Activated naive CD4-positive, alpha-beta T cell treated with anti-CD3 and anti-CD28 coated beads, Interleukin-2, amount 50 U/mL, for 16 hours (primary cell): ENCODE measurements around the gene ZNF74.

Experiments used
- DNase-seq: peaks from one replicate; pipeline ENCODE4 v3.0.0-alpha.2; 2020

The ZNF74 gene

DNA sequence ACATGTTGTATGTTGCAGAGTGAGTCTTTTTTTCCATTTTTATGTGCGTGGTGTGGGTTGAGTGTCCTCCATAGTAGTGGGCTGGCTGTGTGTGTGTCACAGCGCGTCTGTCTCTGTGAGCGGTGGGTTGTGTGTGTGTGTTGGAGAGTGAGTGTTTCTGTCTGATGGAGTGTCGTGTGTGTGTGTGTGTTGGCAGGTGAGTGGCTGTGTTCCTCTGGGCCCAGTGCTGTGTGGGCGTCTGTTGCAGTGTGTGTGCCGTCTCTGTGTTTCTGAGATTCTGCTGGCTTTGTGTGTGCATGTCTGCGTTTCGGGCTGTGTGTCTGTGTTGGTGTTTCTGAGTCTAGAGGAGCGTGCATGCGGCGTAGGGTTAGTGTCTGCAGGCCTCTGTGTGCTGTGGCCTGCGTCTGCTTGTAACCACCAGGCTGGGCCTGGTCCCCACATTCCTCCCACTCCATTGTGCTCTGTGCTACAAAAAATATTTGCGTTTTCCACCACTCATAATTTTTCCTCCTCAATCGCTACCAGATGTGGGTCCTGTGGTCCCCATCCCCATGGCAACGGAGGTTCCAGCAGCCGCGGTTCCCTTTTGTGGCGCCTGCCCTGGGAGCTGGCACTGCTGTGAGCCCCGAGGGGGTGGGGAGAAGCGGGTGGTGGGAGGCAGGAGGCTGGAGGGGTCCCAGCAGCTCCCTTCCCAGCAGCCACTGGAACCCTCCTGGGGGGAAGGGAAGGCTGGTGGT is 28.5 kb downstream of the ZNF74 start:
- DNase-seq = peak; percentile 12

DNA sequence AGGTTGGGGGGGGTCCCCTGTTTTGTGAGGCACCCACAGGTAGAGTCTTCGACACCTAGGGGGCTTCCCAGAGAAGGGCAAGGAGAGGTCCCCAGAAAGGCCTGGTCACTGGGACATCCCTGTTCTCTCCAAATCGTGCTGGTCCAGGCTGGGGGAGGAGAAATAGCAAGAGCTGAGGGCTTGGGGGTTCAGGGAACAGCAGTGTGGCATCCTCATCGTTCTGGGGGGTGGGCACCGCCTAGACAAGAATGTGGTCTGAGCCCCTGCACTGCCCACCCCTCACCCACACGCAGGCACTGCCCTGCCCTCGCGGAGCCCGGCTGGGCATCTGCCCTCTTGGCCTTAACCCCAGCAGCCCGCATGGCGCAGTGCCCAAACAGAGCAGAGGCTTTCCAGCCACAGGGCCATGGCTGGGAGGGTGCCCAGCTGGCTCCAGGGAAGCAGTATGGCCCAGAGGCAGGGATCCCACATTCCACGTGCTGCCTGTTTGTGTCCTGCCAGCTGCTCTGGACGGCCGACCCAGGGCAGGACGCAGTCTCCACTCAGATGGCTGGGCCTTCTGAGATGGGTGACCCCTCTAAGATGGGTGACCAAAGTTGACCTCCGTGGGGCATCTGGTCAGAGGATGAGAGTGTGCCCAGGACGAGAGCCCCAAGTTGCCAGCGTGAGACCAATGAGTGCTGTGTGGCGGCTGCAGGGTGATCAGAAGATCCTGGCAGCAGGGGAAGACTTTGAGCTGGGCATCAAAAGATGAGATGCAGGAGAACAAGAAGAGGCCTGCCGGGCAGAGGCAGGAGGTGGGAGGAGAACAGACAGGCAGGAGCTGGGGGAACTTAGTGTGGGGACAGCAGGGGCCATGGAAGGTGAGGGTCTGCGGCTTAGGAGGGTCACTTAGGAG is 29.3 kb downstream of the ZNF74 start:
- DNase-seq = no peak

DNA sequence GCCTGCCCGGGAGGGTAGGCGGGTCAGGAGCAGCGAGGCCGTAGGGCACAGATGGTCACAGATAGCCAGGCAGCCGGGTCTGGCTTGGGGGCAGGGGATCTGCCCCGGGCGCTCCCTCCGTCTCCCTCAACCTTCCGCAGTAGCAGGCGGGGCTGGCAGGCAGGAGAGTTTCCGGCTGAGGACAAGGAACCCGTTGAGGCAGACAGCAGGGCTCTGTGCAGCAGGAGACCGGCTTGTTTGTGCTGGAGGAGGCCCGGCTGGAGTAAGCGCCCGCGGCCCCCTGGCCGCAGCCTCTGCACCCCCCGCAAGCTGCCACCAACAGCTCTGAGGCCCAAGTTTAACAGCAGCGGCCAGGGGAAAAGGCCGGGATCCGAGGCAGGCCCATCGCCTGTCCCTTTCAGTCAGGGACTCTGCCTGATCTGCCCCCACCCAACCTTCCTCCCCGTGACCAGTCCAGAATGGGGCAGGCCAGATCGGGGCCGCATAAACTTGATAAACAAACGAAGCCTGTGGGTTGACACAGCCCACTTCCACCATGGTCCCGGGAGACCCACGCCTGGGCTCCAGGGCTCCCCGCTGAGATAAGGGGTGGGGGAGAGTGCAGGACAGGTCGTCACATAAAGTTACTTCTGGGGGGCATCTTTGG is 30.1 kb downstream of the ZNF74 start:
- no peak for DNase-seq

GRCh38 chr22:20424568-20424931 is 30.6 kb downstream of the ZNF74 start:
- DNase-seq = no peak

DNA sequence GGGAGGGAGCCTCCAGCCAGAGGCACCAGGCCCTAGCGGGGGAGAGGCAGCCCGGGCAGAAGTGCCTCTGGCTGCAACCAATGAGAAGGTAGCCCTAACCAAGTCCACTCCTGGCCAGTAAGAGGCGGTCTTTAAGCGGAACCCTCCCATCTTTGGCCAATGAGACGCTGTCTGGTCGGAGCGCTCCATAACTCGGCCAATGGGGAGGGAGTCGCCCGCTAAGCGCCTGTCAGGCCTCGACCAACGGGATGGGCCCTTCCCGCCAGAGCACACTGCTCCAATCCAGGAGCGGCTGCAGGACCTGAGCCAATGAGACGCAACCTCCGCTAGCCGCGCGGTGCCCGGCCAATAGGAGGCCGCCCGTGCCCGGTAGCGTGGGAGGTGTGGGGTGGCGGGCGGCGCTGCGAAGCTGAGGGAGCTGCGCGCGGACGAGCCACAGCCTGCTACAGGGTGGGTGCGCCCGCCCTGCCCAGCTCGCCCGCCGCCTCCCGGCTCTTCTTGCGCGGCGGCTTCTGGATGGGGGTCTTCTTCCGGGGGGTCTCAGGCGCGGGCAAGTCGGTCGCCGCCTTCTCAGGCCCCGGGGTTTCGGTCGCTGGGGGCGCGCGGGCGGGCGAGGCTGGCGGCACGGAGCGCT is 31.1 kb downstream of the ZNF74 start:
- DNase-seq = no peak

- no peak for DNase-seq
These were observed 31.8 kb downstream of the ZNF74 start for GRCh38 chr22:20425566-20426258.

DNA sequence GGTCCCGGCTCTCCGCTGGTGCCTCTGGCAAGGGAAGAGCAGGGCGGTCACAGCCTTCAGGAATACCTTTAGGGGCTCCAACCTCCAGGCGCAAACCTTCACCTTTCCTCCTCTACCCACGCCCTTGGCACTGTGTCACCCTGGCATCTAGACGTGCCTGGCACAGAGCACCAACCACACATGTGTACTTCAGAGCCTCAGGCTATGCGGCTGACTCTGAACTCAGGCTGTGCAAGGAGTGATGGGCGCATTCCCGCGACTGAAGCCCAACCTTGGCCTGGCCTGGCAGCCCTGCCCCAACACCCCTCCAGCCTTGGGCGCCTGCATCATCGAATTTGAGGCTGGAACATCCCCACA is 32.3 kb downstream of the ZNF74 start:
- DNase-seq = no peak

DNA sequence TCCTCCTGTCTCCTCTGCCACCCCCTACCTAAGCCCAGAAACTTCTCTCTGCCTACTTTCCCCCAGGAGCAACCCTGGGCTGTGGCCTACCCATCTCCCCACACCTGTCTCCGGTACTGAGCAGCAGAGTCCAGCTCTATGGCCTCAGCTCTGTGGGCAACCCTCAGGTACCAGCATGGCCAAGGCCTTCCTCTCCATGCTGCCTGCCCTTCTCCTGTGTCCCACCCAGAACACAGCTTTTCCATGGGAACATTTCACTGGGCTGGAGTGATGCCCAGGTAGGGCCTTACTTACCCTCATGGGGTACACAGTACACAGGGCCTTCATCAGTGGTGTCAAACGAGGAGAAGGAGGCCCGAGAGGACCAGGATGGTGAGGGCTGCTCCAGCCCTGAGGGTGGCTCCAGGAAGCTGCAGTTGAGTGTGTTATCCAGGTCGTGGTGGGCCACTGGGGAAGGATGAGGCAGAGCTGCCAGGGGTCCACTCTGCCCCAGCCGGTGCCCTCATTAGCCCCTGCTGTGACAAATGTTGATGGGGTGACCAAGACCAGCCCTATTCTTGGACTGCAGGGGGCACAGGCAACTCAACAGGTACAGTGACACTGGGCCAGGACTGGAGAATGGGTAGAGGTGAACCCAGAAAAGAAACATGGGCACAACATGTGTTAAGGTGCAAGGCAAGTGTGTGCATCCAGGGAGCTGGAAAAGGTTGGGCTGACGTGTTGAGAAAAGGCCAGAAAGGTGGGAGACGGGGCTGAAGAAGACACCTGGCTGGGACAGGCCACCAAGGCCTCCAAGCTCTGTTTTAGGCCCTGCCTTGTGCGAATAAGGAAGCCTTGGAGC is 33.4 kb downstream of the ZNF74 start:
- no peak for DNase-seq

DNA sequence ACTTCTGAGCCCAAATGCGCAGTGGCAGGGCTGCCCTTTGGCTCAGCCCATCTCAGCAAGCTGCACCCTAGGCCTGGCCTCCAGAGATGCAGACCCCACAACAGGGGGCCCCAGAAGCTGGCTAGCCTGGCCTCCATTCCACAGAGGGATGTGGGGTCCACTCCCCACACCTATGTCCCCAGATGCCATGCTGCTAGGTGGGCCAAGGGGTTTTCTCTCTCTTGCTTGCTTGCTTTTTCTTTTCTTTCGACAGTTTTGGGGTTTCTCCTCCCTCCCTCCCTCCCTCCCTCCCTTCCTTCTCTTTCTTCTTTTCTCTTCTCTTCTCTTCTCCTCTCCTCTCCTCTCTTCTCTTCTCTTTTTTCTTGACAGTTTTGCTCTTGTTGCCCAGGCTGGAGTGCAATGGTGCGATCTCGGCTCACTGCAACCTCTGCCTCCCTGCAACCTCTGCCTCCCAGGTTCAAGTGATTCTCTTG is 34.0 kb downstream of the ZNF74 start:
- DNase-seq = no peak

- no peak for DNase-seq
These were observed 34.7 kb downstream of the ZNF74 start for GRCh38 chr22:20428496-20429253.

DNA sequence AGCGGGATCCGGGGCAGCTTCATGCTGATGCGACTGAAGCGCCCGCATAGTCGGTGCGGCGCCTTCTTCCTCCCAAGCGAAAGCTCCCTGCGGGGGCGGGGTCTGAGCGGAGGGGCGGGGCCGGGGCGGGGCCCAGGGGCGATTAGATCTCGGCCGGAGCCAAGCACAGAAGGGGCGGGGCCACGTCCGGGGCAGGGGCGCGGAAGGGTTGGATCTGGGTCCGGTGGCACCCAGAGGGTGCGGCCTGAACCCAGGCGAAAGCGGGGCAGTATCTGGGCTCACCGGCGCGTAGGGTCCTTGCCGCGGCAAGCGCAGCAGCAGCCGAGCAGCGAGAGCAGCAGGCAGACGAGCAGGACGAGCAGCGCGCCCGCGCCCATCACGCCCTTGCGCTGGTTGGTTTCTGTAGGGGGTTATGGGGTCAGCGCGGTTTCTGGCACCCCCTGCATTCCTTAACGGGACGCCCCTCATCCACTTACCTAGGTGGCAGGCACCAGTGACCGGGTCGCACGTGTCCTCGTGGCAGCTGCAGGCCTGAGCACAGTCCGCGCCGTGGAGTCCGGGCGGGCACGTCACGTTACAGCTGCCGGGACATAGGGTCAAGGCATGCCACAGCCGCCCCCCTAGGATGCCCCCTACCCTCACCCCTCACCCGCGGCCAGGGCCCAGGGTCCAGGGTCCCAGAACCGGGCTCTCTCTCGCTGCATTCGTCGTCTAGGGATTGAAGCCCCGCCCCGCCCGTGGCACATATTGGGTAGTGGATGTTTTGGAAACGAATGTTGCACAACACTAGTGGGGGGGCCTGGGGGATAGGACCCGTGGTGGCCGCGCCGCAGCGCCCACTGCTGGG is 35.5 kb downstream of the ZNF74 start:
- peak; percentile 68 for DNase-seq

DNA sequence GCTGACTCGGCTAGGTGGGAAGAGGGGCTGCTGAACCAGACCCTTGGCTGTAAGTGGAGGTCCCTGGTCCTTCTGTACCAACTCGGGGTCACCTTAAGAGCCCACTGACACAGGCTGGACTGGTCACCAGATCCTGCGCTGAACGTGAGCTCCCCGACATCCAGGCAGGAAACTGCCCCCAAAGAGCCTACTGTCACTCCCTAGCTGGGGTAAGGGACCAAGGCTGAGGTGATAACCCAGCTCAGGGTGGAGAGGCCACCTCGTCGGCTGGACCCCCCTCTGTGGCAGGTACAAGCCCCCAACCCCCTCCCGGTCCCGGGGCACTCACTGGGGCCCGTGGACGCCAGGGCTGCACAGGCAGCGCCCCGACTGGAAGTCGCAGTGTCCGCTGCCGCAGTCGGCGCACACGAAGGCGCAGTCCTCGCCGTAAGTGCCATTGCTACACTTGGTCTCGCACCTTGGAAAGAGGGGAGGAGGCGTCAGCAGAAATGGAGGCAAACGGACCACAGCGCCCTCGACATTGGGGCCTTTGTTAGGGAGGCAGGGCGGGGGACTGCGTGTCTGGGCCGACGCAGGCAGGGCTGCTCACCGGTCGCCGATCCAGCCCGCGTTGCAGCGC is 36.3 kb downstream of the ZNF74 start:
- DNase-seq = peak; percentile 28

GRCh38 chr22:20430720-20431510 is 37.0 kb downstream of the ZNF74 start:
- DNase-seq = peak; percentile 68

GRCh38 chr22:20431511-20432192 is 37.7 kb downstream of the ZNF74 start:
- DNase-seq = no peak

DNA sequence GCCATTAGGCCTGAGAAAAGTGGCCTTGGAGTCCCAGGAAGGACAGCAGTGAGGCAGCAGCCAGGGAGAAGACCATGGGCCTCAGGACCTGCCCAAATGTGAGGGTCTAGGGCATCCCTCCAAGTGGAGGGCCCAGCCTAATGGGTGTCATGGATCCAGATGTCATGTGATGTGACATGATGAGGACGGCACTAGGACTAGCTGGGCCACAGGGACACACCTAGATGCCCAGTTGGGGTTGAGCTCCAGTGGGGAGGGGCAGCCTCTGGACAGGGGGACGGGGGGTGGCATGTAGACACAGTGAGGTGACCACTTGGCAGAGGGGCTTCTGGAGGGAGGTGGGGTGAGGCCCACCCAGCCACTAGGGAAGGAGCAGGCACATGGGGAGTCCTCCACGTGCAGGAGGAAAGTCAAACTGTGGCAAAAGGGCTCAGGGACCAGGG is 38.3 kb downstream of the ZNF74 start:
- peak; percentile 8 for DNase-seq

GRCh38 chr22:20433191-20433590 is 39.2 kb downstream of the ZNF74 start:
- DNase-seq = peak; percentile 3

DNA sequence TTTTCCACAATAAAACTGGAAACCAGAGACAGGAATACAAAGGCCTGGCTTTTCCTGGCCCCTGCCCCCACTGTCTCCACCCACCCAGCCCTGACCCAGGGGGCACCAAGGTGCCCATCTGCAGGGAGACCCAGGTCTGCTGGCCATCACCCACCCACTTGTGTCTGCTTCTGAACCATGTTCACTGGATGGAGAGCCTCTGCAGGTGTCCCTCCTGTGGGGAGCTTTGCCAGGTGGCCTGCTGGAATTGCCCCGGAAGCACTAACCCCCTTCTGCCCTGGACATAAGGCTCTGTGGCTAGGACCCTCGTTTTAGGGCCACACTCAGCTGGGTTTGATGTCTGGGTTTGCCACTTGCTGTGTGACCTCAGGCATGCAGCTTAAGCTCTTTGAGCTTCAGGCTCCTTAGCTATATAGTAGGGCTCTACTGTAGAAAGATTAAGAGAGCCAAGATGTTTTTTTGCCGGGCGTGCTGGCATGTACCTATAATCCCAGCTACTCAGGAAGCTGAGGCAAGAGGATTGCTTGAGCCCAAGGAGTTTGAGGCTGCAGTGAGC is 39.8 kb downstream of the ZNF74 start:
- DNase-seq = no peak
